Right kidney (tissue), 1 donor: ENCODE data around the gene OTULIN.

Source experiments
- DNase-seq: peaks from one replicate; pipeline ENCODE4 v3.0.0-alpha.2; 2016

OTULIN gene

DNA sequence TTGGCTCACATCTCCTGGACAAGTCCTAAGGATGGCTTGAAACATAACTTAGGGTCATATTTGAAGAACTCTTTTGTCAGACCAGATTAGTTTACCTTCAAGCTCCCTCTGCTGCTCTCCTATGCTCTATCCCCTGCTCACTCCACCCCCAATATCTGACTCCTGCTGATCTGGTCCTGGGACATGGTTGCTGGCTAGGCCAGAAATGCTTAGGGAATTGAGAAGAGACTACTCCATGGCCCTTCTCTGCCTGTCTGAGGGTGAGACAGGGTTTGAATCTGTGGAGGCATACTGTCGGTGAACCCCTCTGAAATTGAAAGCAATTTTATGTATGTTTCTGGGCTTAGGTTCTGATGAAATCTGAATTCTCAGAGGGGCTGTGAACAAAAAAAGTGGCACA lies 3.3 kb downstream of the OTULIN start:
- no peak for DNase-seq

DNA sequence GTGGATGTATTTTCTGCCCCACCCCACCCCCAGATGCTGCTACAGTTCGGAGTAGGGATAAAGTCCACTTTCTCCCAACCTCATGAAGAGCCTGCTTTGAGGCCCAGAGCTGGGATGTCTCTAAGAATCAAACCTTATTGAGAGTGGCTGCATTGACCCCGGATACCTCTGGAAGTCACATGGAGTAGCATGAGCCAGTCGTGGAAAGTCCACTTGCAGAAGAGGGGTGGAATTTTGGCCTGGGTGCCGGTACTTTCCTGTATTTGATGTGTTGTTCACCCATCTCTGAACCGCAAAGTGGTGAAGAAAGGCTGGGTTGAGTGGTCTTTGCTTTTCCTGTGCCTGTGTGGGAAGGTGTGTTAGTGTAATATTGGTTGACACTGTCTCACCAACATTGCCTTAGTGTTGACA lies 3.7 kb downstream of the OTULIN start:
- DNase-seq, result no peak

DNA sequence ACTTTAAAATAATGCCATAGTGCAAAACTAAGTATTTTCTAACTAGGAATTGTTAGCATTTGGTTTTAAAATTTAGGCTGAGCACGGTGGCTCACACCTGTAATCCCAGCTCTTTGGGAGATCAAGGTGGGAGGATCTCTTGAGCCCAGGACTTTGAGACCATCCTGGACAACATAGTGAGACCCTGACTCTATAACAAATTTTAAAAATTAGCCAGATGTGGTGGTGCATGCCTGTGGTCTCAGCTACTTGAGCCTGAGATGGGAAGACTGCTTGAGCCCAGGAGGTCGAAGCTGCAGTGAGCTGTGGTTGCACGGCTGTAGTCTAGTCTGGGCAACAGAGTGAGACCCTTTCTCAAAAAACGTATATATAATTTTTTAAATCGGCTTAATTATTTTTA lies 4.9 kb downstream of the OTULIN start:
- no peak for DNase-seq

DNA sequence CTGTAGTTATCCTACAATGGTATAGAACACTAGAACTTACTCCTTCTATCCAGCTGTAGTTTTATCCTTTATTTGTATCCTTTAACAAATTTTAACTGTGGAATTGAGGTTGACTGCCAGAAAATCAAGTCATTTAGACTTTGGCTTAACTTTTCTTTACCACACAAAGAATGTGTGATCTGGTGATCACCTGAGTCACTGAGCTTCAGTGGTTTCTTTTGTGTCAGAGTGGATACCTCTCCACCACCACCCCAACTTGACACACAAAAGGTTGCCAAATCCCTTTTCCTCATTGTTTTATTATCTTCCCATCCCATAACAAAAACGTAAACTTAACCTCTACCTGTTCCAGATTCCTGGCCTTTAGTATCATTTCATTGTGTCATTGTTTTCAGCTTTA lies 5.5 kb downstream of the OTULIN start:
- no peak for DNase-seq

DNA sequence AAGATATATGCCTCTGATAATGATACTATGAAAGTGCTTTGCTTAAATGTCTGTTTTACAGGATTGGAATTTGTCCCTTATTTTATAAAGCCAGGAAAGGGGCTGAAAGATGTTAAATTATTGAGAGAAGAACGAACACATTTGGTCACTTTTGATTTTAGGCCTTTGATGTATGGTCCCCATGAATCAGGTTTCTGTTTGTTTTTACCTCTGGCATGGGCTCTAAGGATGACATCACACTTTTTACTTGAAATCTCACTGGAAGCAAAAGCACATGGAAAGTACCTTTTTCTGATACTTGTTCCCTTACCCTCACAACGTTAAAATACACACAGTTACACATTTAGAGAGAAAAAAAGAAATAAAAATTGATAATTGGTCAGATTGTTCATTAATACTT lies 6.9 kb downstream of the OTULIN start:
- no peak for DNase-seq

DNA sequence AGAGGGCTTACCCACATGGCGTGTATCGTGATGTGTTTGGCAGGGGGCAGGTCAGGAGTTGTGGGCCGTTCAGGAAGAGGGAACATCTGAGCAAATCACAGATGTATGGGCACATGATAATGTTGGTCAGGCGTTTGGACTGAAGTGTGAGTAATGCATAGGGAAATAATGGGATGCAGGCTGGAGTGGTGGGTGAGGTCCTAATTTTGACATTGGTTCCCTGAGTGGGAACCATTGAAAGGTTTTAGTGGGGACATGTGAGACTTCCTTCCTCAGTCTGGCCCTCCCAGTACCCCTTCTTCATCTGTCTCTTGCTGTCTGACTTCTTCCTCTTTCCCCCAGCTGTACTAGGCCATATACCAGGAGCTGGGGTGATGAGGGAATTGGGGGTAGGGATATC lies 7.6 kb downstream of the OTULIN start:
- no peak for DNase-seq

DNA sequence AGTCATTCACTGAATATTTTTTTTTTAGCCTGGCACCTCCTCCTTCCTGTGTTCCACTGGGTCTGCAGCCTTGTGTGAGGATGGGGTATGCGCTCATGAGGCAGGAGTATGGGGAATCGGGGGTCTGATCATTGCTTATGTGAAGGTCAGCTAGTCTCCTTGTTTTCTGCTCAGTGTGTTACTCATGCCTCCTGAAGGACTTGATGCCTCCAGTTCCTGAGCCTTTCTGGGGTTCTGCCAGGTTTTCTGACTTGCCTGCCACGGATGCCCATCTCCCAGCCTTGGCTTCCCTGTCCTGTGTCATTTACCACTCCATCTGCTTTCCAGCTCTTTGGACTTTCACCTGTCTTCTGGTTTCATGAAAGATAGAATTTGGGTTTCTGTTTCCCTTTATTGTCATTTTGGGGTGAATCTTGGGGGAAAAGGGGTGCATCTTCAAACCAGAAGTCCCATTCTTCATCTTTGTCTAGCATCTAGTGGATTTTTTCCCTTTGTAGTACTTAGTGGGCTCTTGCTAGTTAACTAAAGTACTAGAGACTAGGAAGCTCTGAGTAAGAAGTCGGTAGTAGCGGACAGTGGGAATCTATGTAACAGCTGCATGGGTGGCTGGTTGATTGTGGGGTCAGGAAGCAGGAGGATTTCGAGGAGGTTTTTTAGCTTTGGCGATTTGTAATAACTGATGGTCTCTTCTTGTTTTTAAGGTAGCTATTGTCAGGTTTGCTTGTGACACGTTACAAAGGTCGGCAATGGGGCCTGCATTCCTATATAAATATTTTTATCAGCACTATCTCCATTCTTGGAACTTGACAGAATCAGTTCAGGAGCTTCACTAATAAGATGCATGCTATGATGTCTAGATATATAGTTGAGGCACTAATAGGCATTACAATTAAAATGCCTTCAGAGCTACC lies 8.2 kb downstream of the OTULIN start:
- DNase-seq, result no peak

DNA sequence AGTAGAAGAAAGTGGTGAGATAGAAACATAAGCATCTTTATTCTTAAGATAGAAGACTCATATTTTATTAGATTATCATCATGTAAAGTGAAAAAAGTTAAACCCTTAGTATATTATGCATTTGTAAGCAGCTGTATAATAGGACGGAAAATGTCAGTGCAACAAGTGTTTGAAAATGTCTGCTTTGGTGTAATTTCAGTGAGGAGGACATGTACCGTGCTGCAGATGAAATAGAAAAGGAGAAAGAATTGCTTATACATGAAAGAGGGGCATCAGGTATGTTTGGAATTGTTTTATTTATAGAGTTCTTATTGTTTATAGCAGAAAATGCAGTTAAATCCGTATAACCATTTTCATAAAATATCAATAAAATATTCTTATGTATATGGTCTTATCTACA lies 8.9 kb downstream of the OTULIN start:
- no peak for DNase-seq

DNA sequence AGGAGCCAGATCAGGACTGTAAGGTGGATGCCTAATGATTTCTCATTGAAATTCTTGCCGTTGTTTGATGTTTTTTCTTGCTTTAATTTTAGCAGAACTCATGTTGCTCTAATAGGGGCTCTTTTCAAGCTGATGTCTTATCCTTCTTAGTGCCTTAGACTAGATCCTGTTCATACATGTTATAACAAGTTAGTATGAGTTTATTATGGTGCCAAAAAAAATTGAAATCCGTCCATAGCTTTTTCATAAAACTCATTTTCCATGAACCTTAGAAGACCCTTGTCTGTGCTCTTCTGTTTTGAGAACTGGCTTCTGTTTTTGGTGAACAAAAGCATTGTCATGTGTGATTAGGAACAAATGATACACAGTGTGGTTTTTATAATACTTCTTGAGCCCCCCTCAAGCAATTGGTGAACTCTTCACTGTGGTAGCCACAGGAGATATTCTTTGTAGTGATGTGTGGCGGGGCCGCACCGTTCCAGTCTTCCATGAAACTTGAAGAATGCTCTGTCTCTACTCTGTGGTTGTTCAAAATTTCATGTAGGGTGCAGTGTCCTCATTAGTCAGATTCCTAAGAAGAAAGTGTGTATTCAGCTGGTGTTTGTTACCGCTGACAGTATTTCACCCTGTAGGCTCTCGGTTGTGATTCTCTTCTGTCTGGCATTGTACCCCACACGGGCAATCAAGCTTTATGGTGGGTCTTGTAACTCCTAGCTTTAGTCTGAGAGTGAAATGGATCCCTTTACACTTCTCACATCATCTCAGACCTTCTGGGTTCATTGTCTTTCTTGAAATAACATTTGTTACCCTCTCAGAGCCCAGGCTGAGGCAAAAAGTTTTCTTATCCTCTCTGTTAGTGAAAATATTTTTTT lies 10.7 kb downstream of the OTULIN start:
- peak; percentile 40 for DNase-seq

DNA sequence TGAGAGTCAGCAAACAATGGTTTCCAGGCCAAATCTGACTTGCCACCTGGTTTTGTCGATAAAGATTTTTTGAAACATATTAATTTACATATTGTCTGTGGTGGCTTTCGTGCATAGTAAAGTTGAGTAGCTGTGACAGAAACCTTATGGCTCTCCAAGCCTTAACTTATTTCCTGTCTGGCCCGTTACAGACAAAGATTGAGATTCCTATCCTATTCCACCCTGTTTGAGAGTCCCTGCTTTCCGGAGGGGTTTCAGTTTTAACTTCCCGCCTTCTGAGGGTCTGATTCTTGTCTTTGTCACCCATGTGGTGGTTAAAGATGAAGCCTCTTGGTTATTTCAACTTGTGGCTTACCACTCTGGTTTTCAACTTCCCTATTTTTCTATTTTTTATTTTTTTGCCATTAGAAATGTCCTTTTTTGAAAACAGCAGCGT lies 11.4 kb downstream of the OTULIN start:
- DNase-seq, result no peak

DNA sequence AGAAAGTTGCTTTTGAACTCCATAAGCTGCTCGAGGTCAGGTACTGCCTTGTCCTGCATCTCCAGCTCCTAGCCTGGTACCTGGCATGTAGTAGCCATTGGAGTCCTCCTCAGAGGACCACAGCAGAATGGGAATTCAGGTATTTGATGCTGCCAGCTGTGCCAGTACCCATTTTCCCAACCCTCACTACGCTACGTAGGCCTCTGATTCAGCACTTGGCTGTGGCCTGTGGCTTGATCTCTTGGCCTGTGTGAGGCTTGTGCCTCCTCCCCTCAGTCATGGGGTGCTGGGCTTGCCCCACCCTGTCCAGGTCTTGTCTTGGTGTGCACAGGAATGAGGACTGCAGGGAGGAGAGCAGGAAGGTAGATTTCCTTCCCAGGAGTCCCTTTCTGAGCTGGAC lies 11.8 kb downstream of the OTULIN start:
- no peak for DNase-seq

DNA sequence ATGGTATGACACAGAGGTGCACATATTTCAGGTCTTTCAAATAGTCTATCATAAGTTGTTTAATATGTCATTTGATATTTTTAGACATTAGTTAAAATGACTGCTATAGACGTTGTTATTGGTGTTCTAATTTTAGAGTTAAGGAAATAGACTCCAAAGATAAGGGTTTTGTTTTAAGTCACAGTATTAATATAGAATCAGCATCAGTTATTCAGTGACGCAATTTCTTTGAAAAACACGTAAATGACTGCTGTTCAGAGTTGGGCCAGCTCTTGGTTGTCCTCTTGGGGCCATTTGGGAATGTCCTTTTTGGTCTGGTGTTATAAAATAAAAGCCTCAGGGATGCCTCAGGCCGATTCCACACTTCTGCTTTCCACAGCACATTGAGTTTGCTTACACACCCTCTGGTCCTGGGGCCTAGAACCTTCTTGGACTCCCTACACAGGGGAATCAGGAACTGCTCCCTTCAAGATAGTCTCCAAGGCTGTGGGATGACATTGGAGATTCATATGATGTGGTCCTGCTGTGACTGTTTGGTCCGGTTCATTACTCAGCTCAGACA lies 14.3 kb downstream of the OTULIN start:
- no peak for DNase-seq

DNA sequence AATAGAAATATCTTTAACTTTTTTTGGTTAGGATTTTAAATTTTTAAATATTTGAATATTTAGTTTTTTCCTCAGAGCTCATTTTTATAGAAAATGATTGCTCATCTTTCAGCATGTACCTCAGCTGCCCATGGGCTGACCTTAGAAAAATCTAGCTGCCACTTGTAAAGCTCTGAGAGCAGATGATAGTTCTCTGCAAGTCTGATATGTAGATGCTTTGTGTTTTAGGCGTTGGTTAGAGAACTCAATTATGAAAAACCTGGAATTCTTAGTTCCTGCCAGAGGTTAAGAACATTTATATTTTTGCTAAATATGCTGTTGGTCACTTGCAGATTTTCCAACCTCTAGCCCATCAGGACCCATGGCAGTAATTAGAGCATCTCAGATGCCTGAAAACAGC lies 15.1 kb downstream of the OTULIN start:
- no peak for DNase-seq

DNA sequence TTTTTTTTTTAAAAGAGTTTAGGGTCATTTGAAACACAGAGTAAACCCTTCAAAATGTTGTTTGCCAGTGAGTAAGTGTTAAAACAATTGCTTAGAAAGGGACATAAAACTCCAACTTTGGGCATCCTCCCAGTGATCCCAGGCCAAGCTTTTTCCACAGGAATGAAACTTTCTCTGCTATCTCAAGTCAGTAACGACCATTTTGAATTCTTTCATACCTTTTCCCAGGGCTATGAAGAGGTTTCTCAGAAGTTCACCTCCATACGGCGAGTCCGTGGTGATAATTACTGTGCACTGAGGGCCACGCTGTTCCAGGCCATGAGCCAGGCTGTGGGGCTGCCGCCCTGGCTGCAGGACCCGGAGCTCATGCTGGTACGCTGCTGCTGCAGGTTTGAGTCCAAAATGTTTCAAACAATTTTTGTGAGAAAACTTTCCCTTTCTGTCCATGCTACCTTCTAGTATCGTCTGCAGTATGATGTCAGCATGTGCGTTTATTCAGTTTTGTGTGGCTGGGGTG lies 16.8 kb downstream of the OTULIN start:
- DNase-seq, result no peak

DNA sequence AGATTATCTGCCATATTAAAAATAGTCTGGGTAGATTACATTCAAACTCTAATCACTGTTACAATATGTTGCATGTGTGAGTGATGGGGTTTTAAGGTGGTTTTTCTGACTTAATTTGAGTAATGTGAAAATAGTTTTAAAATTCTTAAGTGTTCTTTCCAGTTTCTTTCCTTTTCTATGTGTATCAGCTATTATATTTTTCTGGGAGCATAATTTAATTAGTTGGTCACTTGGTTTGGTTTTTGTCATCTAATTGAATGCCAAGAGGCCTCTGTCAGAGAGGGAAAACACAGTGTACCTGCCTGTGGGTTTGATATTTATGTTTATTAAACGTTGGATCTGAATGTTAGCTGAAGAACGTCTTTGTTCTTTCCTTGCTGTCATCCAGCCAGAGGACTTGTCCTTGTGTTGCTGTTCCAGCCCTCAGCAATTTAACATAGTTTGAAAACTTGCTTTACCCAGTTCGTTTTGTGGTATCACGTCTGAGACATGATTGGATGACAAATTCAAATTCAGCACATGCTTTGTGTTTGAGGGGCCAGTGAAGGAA lies 19.5 kb downstream of the OTULIN start:
- no peak for DNase-seq

DNA sequence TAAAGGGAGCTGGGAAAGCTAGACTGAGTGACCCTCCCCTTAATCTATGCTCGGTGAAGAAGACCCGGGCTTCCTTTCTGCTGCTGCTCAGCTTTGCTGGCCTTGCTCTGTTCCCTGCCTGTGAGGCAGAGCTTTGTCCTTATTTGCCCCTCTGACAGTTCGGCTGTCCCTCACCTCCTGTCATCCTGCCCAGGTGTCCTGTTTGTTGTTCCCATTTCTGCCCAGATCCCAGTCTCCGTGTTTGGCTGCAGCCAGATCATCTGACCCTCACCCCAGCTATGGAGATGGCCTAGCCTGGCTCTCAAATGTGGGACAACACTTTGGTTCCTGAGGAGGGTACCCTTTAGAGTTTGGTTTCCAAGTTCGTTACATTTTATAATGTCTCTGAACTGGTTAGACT lies 20.2 kb downstream of the OTULIN start:
- DNase-seq, result no peak

DNA sequence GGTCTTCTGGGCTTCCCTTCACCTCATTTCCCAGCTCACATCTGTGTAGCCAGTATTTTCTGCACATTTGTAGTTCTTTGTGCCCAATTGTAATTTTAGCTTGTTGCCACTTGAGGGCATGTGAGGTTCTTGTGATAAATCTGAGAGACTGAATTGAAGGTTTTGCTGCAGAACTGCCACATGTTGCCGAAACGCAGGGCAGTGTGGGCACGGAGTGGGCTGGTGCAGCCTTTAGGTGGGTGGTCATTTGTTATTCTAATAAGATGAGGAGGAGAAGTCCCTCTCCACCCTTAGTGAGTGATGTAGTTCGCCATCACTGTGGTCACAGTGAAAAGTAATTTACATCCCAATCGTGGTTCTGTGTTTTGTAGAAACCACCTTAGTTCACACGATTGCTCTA lies 21.2 kb downstream of the OTULIN start:
- no peak for DNase-seq

DNA sequence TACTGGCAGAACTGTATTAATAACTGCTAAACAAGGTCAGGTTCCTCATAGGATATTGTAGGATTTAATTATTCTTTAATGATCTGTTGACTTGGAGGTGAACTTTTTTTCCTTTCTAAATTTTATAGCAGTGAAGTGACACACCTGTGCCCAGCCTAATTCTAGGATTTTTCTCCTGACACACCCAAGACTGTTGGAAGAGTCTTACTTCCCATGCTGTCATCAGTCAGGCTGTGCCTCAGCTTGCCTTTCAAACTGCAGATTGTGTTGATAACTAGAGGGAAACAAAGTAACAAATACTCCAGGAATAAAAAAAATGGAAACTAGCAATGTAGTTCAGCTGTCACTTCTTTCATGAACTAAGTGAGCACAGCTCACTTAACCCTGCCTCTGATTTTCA lies 22.0 kb downstream of the OTULIN start:
- DNase-seq, result no peak

DNA sequence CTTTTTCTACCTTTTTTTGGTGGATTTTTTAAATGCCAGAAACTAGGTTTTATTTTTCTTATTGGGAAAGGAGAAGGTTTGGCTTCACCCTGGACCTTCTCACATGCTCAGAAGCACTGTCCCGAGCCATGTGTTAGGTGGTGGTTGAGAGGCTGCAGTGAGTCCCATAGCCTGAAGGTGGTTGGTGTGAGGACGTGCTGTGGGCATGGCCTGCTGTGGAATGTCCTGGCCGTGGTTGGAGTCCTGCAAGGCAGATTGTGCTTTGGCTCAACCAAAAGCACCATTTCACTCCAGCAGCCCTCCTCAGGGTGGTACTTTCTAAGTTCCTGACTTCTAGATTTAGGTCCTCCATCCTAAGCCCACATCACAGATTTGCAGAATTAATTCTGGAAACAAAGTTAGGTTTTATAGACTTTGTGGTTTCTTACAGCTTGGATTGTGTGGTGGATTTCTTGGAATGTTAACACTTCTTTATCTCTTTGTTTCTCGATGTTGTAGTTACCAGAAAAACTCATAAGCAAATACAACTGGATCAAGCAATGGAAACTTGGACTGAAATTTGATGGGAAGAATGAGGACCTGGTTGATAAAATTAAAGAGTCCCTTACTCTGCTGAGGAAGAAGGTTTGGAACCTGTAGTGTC lies 22.6 kb downstream of the OTULIN start:
- no peak for DNase-seq

DNA sequence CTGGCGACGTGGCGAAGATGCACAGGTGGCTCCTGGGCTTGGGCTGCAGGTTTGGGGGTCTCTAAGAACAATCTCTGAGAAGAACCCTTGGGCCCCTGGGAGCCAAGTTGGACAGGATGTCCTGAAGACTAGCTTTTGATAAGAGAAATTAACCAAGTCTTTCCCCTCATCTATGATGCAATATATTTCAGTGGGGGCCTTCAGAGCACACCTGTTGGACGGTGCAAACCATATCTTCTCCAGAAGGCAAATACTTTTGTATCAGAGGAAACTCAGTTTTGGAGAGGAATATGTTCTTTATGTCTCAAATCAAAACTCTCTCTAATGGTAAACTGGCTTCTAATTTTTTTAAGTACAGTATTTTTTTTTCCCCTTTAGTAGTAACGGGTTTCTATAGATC lies 28.6 kb downstream of the OTULIN start:
- DNase-seq, result no peak

DNA sequence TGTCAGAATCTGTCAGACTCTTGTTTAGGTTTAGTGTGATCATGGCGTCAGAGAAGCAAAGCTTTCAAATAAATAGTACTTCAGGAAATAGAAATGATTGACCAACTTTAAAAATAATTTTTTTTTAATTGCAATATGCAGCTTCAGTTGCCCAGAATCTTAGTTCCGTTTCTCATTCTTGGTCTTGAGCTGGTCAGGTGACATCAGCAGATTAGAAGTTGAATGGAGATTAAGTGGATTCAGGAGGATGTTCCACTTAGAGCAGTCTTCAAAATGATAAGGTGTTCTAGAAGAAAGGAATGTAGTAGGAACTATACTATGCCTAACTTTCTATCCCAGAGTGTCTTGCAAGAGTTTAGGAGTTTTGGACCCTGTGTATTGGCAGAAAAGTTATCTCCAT lies 30.6 kb downstream of the OTULIN start:
- DNase-seq, result no peak

DNA sequence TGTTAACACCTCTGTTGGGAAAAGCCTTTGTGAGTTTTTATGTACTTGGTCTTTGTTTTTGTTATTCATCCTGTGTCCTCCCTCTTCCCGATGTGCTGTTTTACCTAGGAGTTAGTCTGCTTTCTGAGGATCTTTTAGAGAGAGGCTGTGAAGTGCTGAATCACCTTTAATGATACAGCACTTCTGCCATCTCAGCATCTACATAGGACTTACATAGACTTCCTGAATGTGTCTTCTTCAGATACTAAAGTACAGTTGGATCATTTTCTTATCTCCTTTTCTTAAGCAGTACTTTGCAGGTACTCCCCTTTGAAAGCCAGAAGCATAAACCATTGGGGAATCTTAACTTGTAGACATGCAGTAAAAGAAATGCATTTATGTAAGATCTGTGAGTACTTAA lies 31.5 kb downstream of the OTULIN start:
- DNase-seq, result no peak
